Measurements from ENCODE around the gene IMMP2L.

Gene IMMP2L

DNA sequence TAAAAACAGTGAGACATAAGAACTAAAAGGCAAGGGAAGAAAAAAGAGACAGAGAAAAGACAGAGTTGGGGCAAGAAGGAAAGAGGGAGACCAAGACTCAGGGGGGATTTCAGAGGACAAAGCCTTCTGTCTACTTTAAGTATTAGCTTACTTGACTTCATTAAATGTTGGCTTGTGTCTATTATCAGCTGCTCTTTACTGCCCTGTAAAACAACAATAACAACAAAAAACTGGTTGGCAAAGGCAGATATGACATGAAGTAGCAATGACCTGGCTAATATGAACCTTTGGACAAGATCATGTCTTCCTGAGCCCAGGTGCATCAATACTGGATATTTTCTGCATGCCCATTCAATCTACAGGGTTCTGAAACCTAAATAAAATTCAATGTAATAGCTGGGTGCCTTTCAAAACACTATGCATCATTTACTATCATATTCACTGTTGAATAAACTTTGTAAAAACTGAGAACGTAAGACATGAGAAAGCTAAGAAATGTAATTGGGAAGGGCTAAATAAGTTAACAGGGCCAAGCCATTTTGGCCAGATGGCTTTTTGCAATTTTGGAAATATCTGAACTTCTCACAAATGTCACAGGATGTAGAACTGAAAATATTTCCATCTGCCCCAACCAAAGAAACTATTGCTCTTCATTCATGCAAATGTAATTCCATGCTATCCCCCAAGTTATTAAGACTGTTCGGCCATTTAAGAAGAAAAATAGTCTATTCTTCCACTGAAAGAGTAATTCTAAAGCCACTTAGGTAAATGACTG is 422.0 kb downstream of the IMMP2L start:
- DNase-seq: peak; percentile 23

DNA sequence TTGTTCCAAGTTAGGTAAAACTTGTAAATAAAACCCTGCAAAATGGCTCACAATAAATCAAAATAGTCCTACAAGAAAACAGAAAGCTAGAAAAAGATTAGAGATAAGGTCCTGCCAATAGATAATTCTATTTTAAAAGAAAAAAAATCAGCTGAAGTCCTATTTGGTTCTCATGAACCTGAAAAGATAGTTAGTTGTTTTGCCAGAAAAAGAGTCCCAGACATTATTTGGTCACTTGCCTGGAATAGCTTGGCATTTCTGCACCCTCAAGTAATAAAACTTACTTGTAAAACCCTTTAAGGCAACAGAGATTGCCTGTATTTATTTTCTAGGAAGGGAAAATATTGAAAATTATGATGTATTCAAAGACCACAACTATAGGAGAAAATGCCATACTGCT is 423.7 kb downstream of the IMMP2L start:
- DNase-seq: no peak

DNA sequence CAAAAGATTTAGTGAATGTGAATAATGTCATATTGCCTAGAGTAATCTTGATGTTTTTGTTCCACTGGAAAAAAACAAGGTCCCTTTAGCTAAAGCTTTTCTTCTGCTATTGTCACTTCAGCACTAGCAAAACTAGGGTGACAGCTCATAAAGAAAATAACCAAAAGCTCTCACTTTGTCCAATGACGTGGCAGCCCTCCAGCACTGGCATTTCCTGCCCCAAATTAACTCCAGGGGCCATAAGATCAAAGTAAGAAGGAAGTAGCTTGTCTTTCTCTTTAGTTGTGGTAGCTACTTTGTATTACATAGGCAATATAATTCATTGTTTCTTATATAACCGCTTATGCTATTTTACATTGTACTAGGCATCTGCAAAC is 424.1 kb downstream of the IMMP2L start:
- peak; percentile 88 for DNase-seq

DNA sequence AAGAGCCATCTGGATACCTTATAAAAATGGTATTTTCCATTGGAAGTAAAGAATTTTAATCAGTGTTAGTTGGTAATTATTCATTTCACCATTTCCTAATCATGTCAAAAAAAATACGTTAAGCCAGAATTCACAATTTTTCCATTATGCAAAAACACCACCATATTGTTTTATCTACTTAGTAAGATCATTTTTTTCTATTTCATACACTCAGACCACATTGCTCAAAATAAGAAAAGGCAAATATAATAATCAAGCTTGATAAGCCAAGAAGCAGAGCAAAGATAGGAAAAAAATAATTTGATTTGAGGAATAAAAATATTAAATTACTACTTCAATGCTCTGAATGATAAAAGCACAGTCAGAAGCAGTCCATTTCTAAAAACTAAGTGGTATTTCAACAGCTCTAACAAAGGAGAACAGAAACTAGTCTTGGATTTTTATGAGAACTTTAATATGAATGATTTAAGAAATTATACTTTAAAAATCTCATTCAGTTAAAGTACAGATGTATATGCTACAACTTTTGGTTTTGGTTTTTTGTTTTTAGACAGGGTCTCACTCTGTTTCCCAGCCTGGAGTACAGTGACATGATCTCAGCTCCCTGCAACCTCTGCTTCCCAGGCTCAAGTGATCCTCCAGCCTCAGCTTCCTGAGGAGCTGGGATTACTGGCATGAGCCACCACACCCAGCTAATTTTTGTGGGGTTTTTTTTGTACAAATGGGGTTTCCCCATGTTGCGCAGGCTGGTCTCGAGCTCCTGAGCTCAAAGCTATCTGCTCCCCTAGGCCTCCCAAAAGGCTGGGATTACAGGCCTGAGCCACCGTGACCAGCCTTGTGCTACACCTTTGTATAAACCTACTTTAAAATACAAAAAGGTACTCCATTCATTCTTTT is 424.7 kb downstream of the IMMP2L start:
- DNase-seq: peak; percentile 90

DNA sequence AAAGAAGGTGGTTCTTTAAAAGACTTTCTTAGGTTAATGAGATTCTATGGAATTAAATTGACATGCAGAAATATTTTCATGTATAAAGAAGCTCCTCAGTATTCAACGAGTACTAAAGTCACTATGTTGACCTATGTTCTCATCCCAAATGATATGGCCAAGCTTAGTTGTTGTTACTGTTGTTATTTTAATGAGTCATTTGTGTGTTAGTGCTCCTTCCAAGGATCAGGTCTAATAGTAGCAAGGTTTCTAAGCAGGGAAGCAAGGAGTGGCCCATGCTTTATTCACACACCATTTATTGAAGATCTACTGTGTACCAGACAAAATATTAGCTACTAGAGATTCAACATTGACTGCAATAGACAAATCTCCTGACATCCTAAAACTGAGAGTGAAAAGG is 429.5 kb downstream of the IMMP2L start:
- no peak for DNase-seq

DNA sequence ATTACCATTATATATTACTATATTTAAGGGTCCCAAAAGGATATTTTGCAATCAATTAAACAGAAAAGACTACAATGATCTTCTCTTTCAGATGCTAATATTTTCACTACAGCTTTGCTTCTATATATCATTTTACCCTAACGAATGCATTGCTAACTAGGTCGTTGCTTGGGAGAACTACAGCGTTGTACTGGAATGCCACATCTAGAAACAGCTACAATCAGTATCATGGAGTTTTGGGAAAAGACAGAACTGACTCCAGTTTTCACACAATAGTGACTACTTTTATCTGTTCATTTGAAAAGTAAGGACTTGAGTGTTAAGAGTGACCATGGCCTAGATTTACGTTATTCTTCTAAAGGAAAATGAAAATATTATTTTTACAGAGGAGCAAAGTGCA is 432.9 kb downstream of the IMMP2L start:
- no peak for DNase-seq

DNA sequence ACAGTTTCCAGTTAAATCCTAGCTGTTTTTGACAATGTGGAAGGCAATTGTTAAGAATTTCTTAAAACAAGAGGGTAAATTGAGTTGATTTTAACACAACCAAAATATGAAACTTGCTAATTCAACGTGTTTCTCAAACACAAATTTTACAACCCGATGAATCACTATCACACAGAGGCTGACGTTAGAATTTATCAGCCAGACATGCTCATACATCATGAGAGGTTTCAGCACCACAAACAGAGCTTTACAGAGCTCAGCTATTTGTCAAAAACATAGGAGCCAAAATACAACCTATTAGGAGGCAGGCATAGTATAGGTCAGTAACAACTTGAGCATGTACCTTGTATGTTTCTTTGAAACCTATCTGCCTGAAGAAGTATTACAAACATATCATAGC is 435.3 kb downstream of the IMMP2L start:
- no peak for DNase-seq

DNA sequence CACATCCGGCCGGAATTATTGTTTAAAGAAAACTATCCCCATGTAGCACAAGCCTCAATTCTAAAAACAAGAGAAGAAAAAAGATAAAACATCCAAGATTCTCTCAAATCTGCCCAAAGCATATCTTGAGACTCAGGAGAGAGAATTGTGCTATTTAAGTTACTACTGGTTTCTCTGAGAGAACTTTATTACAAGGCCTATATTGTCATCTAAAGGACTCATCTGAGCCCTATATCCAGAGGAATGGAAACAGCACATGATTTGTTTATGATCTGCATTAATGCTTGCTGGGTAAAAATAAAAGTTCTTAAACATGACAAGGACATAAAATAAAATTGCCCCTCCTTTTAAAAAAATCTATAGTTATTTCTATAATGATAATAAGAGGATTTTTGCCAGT is 446.3 kb downstream of the IMMP2L start:
- DNase-seq: no peak

DNA sequence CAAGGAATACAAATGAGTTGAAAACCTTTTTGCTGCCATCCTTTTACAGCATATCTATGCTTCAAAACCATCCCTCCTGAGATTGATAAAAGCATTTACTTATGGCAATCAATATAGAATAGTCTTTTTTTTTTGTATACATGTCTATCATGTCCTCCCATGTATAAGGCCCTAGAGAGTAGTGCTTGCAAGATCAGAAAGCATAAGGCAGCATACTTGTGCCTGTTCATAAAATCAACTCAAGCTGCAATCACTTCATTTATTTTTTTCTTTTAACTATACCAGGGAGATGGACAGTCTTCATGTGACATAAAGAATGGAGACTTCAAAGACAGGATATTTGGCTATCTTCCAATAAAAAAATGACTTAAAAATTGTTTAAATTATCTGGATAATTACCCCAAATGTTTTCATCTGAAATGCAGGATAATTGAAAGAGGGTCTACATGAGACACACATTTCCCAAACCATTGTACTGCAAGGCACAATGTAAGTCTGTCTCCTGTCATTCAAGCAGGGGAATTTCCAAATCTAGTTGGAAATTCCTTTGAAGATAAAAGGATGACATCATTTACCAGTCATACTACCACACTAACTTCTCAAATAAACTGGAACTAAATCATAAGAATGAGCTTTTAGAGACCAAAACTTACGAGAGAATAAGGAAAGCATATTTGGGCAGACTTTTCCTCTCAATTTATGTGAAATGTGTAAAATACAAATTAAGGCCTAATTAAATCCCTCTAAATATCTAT is 448.9 kb downstream of the IMMP2L start:
- DNase-seq: peak; percentile 77

DNA sequence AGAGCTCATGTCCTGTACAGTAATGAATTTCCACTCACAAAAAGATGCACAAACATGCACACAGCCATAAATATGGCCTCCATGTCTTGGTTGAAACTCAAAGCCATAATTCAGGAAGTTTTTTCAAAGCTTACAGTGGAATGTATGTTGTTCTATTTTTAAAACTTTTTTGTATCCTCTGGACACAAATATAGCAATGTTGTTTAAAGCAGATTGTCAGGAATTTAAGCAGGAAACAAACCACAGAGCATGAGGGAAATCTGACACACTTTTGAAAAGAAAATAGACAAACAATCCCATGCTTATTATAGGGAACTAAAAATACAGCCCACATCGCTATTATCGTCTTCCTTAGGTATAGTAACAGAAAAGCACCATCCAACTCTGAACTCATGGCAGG is 449.9 kb downstream of the IMMP2L start:
- no peak for DNase-seq

DNA sequence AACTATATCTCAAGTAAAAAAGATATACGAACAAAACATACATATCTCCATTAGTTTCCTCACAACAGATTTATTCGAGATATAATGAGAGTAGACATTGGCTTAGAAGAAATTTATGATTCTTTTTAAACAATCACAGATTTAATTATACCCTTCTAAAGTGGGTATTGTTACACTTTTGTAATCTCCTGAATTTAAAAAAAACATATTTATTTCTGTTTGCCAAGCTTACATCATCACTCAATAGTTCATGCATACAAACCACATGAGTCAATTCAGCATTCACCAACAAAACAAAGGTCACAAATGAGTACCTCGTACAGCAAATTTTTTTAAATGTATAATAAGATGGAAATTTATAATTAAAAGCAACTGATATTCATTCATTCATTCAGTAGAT is 453.8 kb downstream of the IMMP2L start:
- no peak for DNase-seq

DNA sequence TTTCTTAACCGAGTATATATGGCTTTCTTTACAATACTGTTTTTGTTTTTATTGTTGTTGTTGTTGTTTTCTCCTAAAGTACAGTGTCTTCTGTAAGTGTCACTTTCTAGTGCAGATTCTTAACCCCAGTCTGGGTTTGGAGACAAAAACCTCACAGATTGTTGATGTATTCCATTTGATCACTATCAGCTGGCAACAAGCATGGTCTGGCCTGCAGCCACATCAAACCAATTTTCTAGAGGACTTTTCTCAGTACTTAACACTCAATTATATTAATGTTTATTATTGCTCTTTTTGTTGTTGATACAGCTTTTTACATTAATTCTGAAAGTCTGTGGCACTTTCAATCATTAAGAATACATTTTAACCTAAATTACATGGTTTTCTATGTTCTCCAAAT is 454.3 kb downstream of the IMMP2L start:
- no peak for DNase-seq

DNA sequence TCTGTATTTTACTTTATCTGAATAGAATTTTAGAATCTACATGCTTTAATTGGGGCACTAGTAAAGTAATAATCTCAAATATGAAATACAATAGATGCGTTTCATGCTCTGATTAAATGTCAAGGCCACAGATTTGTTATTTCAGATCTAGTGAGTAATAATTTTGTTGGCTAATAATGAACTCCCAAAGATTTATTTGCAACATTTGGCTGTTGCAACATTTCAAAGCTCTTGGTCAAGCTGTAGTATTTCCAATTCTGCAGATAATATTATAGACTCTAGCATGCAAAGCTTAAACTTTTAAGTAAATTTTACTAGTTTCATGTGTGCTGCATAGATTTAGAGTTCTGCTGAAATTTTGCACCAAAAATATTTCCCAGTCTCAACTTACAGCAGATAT is 454.7 kb downstream of the IMMP2L start:
- DNase-seq: peak; percentile 42

DNA sequence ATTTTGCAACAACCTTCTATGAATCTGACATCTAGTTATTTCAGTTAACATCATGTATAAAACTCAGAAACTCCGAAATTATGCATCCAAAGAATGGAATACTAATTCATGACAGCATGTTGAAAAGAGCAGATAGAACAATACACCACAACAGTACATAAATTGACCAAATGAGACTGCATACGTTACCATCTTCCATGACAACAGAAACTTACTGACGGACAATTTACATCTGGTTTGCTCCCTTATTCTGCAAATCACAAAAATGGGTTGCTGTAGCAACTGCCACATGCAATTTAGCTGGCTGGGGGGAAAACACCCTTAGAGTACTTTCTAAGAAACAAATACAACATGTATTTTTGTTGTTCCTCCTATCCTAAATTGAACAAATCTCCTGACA is 457.0 kb downstream of the IMMP2L start:
- DNase-seq: no peak

DNA sequence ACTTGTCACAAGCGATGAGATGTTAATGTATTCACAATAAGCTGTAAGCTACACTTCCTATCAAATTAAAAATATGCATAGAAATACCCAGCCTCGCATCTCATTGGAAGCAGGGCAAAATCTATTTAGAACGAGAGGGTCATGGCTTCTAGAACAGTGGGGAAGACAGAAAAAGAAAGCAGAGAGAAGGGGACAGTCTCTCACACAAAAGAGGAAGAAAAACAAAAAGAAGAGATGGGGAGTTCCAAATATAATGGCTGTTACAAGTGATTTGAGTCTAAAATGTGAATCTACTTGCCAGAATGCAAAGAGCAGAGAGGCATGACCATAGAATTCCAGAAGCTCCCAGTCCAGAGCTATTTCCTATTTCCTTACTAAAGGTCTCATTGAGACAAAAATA is 457.6 kb downstream of the IMMP2L start:
- peak; percentile 27 for DNase-seq

DNA sequence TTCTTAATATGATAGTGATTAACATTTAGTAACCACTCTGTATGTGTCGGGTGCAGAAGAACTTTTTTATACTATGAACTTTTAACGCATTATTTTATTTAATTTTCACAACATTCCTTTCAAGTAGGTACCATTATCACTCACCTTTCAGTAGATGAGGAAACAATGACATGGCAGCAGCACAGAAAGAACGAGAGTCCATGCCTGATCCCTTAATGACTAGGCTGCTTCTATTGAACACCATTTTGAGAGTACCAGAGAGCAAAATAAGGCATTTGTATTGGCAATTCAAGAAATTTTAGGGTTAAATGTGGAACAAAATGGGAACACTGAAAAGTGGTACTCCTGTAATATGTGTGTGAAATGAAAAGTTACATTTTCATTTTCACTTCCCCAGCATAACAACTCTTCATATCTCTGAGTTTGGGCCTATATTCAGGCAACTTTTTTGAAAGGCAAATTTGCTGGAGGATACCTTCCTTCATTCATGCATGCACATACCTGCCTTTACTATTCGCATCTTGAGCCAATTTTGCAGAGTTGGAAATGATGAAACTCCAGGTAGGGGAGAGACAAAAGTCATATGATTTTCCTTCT is 458.5 kb downstream of the IMMP2L start:
- DNase-seq: peak; percentile 21

DNA sequence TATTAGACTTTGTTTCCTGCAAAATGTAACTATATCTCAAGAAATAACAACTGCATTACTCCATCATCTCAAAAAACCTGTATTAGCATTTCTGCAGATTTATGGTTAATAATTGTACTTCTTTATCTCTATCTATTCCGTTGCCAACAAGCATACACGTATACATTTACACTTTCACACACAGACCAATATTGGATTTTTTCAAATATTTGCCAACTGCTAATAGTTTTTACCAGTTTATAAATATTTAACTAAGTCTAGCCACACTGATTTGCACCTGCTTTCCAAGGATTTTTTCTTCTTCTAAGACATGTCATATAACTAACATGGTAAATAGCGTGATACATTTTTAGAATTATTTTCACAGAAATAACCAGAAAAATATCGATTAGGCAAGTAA is 459.2 kb downstream of the IMMP2L start:
- DNase-seq: no peak

DNA sequence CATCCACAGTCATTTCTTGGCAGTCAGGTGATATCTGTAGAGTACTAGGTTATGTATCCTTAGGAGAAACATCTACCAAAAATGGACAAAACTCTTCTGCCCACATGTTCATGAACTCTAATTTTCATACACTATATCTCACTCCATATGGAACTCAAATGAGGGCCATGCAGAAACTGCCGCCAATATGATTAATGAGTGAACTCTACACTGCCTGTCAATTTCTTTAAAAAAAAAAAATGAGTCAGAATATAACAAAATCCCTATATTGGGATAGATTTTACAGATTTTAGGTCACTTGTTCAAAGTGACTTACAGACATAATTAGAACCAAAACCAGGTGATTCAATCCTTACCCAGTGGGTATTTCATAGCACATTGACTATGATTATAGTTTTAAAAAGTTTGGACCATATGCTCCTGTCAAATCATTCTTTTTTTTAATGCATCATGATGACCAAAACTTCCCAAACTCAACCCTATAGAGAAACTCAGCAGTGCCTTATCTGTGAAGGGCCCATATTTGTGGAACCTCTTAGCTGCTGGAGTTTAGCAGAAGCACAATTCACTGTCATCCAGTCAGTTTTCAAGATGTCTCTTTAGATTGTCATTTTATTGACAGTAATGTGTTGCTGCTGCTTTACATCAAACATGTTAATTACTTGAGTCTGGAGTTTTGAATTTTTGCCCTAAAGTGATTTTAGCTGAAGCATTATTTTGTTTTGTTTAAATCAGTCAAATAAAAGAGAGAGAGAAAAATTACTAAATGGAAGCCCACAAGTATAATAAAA is 460.2 kb downstream of the IMMP2L start:
- DNase-seq: no peak

DNA sequence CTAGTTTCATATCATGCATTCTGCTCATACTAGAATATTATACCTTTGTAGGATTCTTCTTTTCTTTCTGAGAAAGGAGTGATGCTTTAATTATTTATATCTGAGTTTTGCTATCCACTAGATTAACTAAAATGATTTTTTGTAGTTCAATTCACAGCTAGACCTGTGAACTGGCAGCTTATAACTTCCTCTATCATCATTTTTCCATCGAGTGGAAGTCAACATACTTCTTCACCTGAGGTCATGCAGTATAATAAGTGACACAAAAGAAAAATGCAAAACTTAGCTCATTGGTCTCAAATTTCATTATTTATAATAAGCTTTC is 463.4 kb downstream of the IMMP2L start:
- DNase-seq: no peak

DNA sequence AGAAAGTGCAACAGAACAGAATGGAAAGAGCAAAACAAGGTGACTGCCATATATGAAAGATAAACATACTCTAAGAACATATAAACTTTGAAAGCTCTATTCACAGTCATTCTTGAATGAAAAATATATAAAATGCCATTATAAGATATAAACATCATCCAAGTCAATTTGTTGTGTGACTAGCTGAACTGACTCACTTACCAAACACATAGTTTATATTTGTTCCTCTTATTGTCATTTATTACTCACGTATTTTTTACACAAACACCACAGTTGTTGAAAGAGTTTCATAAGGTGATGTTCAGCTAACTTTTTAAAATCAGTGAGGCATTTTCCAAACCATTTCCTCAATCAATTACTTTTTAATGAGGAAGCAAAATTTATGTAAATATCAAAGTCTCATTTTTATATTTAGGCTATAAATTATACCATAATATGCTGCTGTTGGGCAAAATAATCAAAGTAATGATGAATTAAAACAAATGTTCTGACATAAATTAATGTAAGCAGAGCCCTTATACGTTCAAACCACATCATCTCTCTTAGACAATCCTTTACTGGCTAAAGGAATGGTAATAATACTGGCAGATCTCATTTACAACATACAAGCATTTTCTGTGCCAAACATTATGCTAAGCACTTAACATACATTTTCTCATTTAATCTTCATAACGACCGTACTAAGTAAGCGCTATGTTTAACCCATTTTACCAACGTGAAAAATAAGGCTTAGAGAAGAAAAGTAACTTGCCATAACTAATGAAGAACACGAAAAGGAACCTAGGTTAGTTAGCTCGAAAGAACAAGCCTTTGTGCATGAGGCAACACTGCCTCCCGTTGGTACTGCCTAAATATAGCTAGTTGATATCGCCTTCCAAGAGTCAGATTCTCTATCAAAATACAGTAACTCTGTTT is 464.0 kb downstream of the IMMP2L start:
- DNase-seq: peak; percentile 56

DNA sequence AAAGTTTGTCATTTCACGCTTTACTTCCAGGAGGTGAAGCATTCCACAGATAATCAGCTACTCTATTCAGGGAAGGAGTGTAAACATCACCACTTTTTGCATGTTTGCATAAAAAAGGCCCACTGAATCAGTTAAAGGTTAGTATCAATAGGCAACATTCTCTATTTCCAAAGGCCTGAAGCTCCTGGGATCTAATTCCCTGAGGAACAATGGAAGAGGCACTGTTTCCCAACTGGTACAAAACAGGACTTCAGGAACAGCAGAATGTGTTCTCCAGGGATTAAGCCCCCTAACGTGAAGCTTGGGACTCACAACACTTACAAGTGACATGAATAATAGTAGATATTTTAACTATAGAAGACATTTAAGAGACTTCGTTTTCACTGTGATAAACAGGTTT is 465.3 kb downstream of the IMMP2L start:
- no peak for DNase-seq

All from suppressor macrophage treated with lipopolysaccharide for 4 hours (primary cell).